GM18868 (cell line): Measurements from ENCODE around the gene CACNA2D3.
A peak's percentile ranks its signal among the peaks of the same experiment; 100 is the strongest.

Experiments
- ATAC-seq: cut with Tn5 transposase; IDR thresholded peaks from one replicate; pipeline ENCODE4 v1.9.1; 2021; ENCODE audit warnings: mild to moderate bottlenecking, moderate library complexity; ENCODE audit not compliant: unreplicated experiment

The CACNA2D3 gene

DNA sequence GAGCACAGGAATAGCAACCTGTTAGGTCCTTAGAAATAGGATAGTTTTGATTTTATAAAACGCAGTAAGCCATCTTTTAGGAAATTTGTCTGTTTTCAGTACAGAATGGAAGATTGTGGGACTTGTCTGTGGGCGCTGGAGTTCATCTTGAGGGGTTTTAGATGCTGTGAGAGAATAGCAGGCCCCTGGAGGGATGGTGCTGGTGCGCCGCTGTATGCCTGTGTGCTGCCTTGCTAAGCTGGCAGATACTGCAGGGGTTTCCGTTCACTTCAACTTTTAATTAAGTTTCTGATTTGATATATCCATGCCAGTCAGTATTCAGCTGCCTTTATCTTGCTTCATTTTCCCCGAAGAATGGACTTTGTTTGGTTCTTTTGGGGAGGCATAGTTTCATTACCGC lies 4.2 kb downstream of the CACNA2D3 start:
- no peak for ATAC-seq

DNA sequence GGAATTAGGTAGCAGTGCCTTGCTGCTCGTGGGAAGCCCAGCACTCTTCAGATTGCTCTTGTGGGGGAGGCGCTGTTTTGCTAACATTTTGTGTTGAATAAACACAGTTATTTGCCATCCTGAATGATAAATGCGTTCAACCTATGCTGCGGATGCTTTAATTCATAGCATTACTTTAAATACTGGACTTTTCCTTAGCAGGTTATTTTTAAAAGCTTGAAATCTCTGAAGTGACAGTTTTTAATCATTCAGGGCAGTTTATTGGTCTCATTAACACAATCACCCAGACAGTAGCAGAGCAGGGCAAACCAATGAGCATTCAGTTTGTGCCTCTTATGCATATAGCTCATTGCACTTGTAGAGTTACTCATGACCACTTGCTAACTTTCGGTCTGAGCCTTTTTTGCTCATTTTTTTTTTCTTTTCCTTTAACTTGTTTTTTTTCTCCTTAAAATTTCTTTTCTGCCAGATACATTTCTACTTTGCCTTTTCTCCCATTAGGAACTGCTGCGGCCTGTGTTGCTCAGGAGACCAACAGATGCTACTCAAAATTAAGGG lies 5.2 kb downstream of the CACNA2D3 start:
- ATAC-seq, result no peak

DNA sequence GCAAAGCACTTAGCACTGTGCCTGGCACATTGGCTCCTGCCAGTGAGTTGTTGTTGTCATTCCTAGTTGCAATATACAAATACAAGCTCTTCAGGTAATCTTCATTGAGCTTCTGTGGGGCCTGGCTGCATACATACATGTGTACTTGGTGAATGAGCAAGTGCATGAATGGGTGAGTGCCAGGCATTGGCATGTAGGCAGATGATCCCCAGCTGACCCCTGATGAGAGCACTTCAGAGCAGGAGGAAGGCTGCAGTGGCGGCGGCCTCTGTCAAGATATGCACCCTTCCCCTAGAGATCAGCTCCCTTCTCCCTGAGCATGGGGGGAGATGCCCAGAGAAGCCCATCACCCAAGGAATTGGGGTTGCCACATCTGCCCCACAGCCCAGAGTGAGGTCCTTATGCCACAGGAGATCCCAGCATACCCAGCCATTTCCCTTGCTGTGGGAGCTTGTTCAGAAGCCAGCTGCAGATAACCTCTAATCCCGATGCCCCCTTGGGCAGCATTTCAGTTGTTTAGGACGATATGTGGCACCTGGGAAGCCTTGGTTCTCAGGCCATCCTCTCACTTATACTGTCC lies 8.8 kb downstream of the CACNA2D3 start:
- no peak for ATAC-seq

DNA sequence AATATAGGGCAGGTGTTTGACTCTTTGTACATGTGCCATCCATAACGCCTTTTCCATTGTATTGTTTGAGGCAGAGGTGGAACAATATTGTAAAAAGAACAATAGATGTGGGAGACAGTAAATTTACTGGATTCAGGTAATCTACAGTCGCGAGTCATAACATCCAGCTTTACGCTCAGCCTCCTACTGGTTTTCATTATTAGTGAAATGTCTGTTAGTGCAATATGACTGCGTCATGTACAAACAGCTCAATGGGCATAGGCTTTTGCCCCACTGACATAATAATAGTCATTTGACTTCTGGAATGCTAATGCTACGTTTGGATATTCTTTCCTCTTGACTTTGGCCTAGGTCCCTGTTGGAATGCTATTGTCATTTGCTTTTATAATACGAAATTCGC lies 9.5 kb downstream of the CACNA2D3 start:
- no peak for ATAC-seq

DNA sequence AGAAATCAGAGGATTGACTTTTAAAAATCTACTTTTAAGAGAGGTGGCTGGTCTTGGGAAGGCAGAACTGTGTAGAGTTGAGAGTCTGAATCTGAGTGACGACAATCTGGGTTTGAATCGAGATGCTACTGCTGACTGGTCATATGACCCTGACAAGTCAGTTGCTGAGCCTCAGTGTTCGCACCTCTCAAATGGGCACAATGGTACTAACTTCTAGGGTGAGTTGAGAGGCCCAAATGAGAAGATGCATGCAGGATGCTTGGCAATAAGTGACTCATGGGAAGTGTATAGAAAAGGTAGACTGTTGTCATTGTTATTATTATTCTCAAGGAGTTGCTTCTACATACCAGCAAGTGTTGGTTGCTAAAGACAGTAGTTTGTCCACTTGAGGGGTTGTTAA lies 10.3 kb downstream of the CACNA2D3 start:
- ATAC-seq, result no peak

DNA sequence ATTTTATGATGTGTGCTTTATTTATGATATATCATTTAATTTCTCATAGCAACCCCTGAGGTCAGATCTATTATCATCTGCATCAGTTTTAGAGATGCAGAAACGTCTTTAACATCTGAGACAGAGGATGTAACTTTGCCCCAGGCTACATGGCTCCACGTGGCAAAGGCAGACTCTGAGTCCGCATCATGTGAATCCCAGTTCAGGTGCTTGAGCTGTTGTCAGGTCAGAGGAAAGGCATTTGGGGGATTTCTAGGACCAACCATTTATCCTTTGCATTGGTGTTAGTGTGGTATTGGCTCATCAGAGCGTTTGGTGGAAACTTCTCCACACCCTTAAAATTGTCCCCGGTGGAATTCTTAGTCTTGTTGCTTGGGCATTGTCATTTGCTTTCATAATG lies 10.8 kb downstream of the CACNA2D3 start:
- ATAC-seq, result no peak

DNA sequence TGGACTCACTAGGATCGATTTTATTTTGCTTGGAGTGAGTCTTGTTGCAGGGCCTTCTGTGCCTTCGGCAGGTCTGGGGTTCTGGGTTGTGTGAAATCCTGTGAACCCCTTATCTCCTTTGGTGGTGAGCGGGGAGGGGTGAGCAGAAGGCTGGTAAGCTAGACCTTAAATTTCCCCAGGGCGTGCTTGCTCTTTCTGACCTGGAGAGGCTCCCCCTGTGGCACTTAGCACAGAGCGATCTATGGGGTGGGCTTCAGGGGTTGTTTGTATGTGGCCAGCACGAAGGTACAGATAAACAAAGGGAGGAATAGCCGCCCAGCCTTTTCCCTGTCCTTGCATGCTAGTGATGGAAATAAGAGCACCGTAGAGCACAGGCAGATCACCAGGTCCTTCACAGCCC lies 11.8 kb downstream of the CACNA2D3 start:
- ATAC-seq, result no peak

DNA sequence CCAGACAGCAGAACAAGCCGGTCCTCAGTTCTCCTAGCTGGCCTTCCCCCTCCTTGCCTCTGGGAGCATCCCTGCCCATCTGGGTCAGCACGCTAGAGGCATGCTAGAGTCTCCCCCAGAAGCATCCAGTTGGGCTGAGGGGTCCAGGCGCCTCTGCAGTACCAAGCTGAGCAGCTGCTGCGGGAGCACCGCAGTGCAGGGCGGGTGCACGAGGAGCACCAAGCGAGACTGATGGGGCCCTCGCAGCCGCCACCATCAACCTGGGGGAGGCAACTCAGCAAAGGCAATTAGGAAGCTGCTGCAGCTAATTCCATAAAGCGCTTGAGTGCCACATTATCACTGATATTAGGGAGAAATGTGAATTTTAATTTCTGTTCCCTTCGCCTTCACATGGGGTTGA lies 12.4 kb downstream of the CACNA2D3 start:
- ATAC-seq, result no peak

DNA sequence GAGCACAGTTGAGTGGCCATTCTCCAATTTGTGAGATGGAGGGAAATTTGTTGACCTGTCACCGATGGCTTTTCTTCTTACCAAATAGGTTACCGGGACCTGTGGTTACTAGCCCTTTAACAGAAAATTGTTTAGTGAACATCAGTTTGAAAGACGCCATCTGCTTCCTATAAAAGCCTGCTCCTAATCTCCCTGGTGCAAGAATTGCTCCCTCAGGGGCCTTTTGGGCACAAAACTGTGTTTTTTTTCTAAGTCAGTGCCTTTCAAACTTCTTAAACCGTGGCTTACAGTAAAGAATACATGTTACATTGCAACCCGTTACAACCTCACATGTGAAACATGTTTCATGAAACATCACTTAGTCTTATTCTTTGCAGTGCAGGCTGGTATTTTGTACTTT lies 15.0 kb downstream of the CACNA2D3 start:
- no peak for ATAC-seq

DNA sequence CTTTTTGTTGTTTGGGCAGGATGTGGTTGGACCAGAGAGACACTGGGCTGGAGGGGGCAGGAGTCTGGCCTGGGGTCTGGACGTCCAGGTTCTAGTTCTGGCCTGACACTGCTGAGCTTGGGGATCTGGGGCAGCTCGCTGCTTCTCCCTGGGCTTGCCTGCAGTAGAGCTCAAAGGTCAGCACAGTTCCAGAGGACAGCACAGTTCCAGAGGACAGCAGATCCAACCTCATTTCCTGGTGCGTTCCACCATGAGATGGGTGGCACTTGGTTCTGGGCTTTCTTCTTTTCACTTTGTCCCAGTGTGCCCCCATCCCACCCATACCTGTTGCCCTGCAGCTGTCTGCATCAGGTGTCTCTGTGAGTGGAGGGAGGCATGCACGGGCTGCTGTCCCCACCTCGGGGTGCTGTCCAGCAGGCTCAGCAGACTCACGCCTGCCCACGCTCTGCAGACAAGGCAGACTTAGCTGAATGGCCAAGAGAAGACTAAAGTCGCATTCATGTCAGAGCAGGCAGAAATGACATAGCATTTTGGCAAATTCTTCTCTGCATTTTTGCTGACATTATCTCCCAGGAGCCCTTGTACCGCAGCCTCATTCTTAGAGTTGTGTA lies 16.7 kb downstream of the CACNA2D3 start:
- ATAC-seq, result no peak

DNA sequence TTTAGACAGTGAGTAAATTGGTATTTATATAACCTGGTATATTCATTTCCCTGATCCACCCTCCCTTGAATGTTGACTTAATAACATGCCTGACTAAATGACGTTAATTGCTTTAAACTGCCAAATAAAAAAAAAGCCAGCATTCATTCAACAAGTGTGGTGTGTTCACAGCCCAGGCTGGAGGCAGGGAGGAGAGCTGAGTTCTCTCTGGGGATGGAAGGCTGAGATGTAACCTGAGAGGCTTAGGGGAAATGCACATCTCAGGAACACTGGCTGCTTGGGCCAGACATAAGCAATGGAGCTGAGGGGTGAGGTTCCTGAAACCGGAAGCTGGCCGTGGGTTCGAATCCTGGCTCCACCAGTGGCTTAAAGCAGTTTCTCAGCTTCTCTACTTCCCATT lies 17.3 kb downstream of the CACNA2D3 start:
- no peak for ATAC-seq

DNA sequence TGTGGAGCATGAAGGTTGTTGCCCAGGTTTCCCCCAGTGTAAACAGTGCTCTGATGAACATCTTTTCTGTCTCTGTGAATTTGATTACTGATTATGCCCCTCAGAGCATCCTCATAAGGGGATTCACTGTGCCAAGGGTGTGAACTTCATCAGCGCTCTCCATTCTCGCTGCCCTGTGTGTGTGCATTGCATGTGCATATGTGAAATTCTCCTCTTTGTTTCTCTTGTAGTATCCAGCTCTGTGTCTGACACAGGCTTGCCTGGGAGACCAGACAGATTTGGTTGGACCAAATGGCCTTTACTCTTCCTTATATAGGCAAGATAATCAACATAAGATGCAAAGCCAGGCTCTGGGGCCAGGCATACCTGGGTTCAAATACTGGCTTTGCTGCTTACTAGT lies 21.9 kb downstream of the CACNA2D3 start:
- no peak for ATAC-seq

DNA sequence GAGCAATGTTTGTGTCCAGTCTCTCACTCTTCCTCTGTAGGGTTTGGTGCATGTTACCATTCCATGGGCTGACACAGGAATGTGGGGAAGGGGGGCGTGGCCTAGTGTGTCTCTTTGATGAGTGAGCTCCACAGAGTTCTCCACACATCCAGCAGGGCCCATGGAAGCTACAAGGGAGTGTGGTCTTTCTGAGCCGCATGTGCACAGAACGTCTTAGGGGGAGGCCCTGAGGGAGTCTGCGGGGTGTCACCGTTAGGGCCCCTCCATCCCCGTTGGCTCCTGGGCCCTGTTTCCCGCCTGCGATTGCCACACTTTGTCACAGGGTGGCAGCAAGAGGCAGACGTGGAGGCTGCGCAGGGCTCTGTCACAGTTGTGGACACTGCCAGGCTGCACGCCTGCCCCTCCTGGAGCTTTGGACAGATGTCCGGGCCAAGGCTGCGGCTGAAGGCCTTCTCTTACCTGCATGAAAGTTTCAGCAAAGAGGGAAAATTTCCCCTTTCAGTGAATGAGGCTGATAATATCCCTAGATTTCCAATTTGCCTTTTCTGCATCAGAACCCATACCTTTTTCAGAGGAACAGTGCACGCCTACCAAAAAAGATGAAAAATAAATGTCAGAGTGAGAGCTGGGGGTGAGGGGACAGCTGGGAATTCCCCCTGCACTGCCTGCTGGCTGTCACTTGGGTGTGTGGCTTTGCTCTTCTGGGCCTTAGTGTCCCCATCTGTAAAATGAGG lies 24.3 kb downstream of the CACNA2D3 start:
- peak; percentile 74 for ATAC-seq

DNA sequence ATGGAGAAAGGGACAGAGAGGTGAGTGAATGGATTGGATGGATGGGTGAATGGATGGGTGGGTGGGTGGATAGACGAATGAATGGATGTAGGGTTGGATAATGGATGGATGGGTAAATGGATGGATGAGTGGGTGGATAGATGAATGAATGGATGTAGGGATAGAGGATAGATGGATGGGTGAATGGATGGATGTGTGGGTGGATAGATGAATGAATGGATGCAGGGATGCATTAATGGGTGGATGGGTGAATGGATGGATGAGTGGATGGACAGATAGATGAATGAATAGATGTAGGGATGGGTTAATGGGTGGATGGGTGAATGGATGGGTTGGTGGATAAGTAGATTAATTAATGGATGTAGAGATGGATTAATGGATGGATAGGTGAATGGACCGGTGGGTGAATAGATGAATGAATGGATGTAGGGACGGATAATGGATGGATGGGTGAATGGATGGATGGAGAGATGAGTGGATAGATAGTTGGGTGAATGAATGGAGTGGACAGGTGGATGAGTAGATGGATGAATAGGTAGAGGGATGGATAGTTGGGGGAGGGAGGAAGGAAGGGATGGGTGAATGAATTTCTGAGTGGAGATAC lies 28.6 kb downstream of the CACNA2D3 start:
- no peak for ATAC-seq

DNA sequence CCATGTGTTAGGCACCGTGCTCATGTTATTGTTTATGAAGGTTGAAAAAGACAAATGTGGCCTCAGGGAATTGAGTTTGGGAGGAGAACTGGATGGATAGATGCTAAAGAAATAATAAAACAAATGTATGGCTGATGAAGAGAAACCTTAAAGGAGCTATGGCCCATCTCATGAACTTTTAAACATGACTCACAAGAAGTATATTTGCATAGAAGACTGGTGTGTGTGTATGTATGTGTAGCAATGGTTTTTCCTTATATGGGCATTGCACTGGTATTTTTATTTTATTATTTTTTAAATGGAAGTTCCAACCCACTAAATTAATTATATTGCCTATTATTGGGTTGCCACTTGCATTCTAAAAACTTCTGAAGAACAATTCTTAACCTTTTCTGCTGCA lies 31.1 kb downstream of the CACNA2D3 start:
- no peak for ATAC-seq

DNA sequence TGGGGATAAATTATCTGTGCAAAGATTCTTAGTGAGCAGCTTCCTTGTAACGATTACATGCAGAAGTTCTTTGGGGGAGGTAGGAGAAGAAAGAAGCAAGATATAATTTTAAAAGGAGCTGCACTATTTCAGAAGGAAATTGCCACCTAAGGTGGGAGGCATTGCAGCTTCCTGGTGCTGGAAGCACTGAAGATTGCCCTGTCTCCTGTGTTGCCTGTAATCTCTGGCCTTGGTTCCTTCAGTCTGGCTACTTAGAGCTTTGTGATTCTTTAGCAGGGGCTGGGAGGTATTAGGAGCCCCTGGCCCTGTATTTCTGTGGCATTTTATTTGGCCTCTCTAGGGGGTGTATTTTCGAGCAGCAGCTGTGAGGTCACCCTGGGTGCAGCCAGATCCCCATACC lies 35.5 kb downstream of the CACNA2D3 start:
- no peak for ATAC-seq

DNA sequence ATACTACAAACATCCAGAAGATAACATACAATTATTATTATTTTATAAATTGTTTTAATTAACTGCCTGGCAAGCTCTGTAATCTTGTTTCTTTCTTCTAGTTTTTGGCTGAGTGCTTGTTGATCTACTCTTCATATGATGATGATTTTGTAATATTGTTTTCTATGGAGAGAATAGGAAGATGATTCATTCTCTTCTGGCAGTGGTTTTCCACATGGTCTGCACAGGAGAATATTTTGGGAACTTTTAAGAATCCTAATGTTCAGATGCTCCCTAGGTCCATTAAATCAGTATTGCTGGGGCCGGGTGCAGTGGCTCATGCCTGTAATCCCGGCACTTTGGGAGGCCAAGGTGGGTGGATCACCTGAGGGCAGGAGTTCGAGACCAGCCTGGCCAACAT lies 37.6 kb downstream of the CACNA2D3 start:
- no peak for ATAC-seq

DNA sequence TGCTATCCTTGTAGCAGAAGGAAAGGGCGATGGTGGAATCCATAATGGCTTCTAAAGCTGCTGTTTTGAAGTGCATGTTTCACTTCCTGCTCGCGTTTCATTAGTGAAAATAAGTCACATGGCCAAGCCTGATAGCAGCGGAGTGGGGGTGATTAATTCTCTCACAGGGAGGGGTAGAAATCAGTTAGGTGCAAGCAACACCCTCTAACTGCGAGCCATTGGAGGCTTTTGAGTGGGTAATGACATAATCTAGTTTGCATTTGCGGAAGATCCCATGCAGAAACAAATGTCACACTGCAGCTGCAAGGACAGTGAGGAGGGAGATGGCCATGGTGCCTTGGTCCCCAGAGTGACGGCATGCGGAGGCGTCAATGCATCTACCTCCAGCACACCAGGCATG lies 41.1 kb downstream of the CACNA2D3 start:
- ATAC-seq, result no peak

DNA sequence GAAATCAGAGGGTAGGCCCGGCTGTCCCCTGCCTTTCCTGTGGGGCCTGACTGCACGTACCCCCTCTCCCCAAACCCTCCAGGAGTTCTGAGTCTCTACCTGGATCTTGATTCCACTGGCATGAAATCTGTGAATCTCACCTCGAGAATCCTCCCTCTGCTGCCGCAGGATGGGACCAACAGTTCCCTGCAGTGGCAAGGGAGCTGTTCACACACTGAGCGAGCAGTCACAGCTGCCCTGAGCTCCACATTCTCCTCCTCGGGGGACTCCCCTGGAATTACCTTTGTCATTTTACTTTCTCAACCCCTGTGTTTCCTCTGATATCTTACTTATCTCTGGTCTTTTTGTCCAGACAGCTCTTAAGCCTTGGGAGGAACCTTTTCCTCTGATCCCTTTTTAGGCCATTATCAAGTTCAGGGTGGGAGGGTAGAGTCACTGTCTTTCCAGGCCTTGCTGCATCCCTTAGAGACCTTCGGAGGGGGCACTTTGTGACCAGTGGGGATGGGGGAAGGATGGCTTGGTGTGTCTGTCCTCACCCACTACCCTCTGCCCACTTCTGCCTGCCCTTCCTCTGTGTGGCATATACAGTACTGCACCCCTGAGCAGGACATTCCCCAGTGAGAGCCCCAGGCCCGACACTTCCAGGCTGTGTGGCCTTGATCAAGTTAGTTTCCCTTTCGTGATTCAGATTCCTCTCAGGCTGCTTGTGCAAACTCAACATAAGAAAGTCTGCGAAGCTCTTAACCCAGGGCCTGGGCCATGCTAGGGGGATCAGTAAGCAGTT lies 42.0 kb downstream of the CACNA2D3 start:
- ATAC-seq, result no peak

DNA sequence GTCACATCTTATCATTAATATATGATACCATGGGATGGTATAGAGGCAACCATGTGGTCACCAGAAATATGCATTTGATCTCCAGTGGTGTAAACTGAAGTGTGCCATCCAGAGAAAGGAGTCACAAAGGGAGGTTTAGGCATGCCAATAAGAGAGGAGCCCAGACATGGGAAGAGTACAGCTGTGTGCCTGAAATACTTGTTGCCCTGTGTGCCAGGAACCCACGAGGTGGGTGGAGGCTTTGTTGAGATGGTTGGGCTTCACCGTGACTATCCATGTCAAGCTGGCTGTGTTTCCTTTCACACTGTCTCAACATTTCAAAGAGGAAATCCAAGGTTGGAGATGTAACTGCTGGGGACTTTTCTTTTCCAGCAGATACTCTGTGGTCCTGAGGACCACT lies 43.5 kb downstream of the CACNA2D3 start:
- no peak for ATAC-seq

DNA sequence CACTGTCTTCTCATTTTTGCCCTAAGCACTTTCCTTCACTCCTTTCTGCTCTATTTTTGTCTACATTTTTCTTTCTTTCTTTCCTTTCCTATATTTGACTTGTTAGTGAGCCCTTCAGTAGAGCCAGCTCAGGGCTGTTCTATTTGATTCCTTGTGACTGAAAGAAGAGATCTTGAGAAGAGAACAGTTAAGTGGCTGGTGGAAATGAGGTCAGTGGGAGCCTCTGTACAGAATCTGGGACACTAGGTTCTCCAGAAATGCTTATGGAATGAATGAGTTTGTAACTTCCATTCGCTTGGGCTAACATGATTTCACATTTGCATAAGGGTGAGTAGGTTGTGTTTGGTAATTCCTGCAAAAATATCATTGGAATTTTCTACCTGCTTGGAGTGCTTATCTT lies 45.6 kb downstream of the CACNA2D3 start:
- no peak for ATAC-seq
